ENCODE data around the gene PHF2. TPM values are rescaled to one million over a fixed set of nuclear protein-coding genes. Genes with fewer than 3 reads are reported as not detected.

Gene PHF2
- total RNA-seq, 2 experiments from 2014 or later = 20.6 to 23.7 TPM

DNA sequence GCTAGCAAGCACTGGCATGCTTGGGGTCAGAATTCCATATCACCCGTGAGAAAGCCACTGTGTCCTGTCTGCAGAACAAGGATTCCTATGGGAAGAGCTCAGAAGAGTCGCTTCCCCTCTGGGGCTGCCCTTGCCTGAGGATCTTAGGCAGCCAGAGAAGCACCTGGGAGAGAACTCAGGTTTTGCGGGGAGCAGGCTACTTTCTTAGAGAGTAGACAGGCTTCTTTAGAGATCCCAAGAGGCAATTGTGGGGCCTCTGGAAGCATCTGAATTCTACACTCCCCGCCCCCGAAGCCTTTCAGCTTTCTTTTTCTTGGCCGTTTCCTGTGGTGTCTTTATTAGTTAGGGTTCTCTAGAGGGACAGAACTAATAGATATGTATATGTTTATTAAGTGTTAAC lies 40.9 kb downstream of the PHF2 start:
- Histone ChIP-seq H3K9me2 (ENCODE audit: insufficient read depth, low read length) (no peaks in the 10 kb centered on the region), H3K27ac (ENCODE audit: low read depth, low read length, poor library complexity, severe bottlenecking) (no peak overlapping the region), H3K4me1 (ENCODE audit: insufficient read depth, low read length, poor library complexity, severe bottlenecking) (peaks cover 5% of the 10 kb centered on the region), H4K20me1 (ENCODE audit: insufficient read depth, low read length) (no peaks in the 10 kb centered on the region), H3K4me2 (ENCODE audit: low read length) (no peak overlapping the region), H2AFZ (ENCODE audit: low read length) (no peak overlapping the region), H3K4me3 (ENCODE audit: low read depth, low read length, poor library complexity, severe bottlenecking) (no peak overlapping the region), H3K79me2 (ENCODE audit: insufficient read depth, low read depth, low read length) (no peaks in the 10 kb centered on the region), H3K9me3 (ENCODE audit: low read length) (no peaks in the 10 kb centered on the region), H3K36me3 (ENCODE audit: insufficient read depth, low read length) (no peaks in the 10 kb centered on the region)
- CTCF ChIA-PET (ENCODE audit: unreplicated experiment) = no interaction called here
- DNase-seq (ENCODE audit: low spot score) = no peak
- intact Hi-C loops (cut with micrococcal nuclease; ENCODE audit: unreplicated experiment) = no loop called here
- TF ChIP-seq, protein P1, sequence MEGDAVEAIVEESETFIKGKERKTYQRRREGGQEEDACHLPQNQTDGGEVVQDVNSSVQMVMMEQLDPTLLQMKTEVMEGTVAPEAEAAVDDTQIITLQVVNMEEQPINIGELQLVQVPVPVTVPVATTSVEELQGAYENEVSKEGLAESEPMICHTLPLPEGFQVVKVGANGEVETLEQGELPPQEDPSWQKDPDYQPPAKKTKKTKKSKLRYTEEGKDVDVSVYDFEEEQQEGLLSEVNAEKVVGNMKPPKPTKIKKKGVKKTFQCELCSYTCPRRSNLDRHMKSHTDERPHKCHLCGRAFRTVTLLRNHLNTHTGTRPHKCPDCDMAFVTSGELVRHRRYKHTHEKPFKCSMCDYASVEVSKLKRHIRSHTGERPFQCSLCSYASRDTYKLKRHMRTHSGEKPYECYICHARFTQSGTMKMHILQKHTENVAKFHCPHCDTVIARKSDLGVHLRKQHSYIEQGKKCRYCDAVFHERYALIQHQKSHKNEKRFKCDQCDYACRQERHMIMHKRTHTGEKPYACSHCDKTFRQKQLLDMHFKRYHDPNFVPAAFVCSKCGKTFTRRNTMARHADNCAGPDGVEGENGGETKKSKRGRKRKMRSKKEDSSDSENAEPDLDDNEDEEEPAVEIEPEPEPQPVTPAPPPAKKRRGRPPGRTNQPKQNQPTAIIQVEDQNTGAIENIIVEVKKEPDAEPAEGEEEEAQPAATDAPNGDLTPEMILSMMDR (conservative IDR thresholded peaks at IDR 0.05; ENCODE audit: low read length) = no peak
- no peak for TF ChIP-seq EZH2phosphoT487 (IDR thresholded peaks at IDR 0.05; ENCODE audit: borderline replicate concordance, low read depth, low read length)
- BruUV-seq (replicated peaks) = no TSS peak
- POLR2A ChIA-PET = no interaction called here

- no peak overlapping the region for H3K4me2 ChIP-seq (ENCODE audit: low read length)
- no peaks in the 10 kb centered on the region for H3K36me3 ChIP-seq (ENCODE audit: insufficient read depth, low read length)
- H3K9me3 ChIP-seq (ENCODE audit: low read length) = no peaks in the 10 kb centered on the region
- H3K4me1 ChIP-seq (ENCODE audit: insufficient read depth, low read length, poor library complexity, severe bottlenecking) = no peaks in the 10 kb centered on the region
- H3K4me3 ChIP-seq (ENCODE audit: low read depth, low read length, poor library complexity, severe bottlenecking) = no peak overlapping the region
- ChIA-PET CTCF (ENCODE audit: unreplicated experiment) (no interaction called here), POLR2A (no interaction called here)
- no peak overlapping the region for H2AFZ ChIP-seq (ENCODE audit: low read length)
- H4K20me1 ChIP-seq (ENCODE audit: insufficient read depth, low read length) = no peaks in the 10 kb centered on the region
- no peaks in the 10 kb centered on the region for H3K79me2 ChIP-seq (ENCODE audit: insufficient read depth, low read depth, low read length)
- BruUV-seq (replicated peaks) = no TSS peak
- intact Hi-C loops (cut with micrococcal nuclease; ENCODE audit: unreplicated experiment) = no loop called here
- DNase-seq (ENCODE audit: low spot score) = no peak
- no peaks in the 10 kb centered on the region for H3K9me2 ChIP-seq (ENCODE audit: insufficient read depth, low read length)
- no peak overlapping the region for H3K27ac ChIP-seq (ENCODE audit: low read depth, low read length, poor library complexity, severe bottlenecking)
- TF ChIP-seq EZH2phosphoT487 (IDR thresholded peaks at IDR 0.05; ENCODE audit: borderline replicate concordance, low read depth, low read length) = no peak
- TF ChIP-seq, protein P1 (conservative IDR thresholded peaks at IDR 0.05; ENCODE audit: low read length) = no peak
These were observed 42.9 kb downstream of the PHF2 start for GRCh38 chr9:93619272-93619775.

DNA sequence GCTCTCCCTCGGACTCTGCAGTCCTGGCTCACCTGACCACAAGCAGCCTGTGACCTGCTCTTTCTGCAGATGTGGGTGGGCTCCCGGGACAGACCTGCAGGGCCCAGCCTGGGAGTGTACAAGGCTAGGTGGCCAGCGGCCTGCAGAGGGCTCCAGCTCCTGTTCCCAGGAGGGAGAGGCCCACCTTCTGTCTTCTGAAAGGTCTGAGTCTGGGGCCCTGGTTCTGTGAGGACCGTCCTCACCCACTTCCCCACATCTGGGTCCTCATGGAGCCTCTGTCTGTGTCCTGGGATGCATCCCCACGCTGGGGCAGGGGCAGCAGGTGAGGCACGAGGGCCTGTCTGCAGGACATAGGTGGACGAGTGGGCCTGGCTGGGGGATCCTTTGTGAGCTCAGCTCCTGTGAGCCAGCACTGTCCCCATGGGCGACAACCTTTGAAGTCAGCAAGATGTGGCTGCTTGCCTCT lies 43.7 kb downstream of the PHF2 start:
- no peaks in the 10 kb centered on the region for H3K36me3 ChIP-seq (ENCODE audit: insufficient read depth, low read length)
- TF ChIP-seq EZH2phosphoT487 (IDR thresholded peaks at IDR 0.05; ENCODE audit: borderline replicate concordance, low read depth, low read length) = no peak
- TF ChIP-seq, protein P1 (conservative IDR thresholded peaks at IDR 0.05; ENCODE audit: low read length) = no peak
- CTCF ChIA-PET (ENCODE audit: unreplicated experiment) = no interaction called here
- no TSS peak for BruUV-seq (replicated peaks)
- H3K4me1 ChIP-seq (ENCODE audit: insufficient read depth, low read length, poor library complexity, severe bottlenecking) = no peaks in the 10 kb centered on the region
- H3K9me2 ChIP-seq (ENCODE audit: insufficient read depth, low read length) = no peaks in the 10 kb centered on the region
- no peak for DNase-seq (ENCODE audit: low spot score)
- no peak overlapping the region for H3K4me2 ChIP-seq (ENCODE audit: low read length)
- no peaks in the 10 kb centered on the region for H3K79me2 ChIP-seq (ENCODE audit: insufficient read depth, low read depth, low read length)
- intact Hi-C loops (cut with micrococcal nuclease; ENCODE audit: unreplicated experiment) = no loop called here
- H4K20me1 ChIP-seq (ENCODE audit: insufficient read depth, low read length) = no peaks in the 10 kb centered on the region
- H2AFZ ChIP-seq (ENCODE audit: low read length) = no peak overlapping the region
- no peak overlapping the region for H3K4me3 ChIP-seq (ENCODE audit: low read depth, low read length, poor library complexity, severe bottlenecking)
- H3K27ac ChIP-seq (ENCODE audit: low read depth, low read length, poor library complexity, severe bottlenecking) = no peak overlapping the region
- no peaks in the 10 kb centered on the region for H3K9me3 ChIP-seq (ENCODE audit: low read length)
- POLR2A ChIA-PET = no interaction called here
